HG03066 (cell line): ENCODE data around the gene TMEM150C.
"Not testable (repeated sequence)": the region's sequence is repeated elsewhere in the genome, so short reads cannot be mapped to it uniquely, and the experiment has no call there.

Experiments used
- ATAC-seq: cut with Tn5 transposase; IDR thresholded peaks from one replicate; pipeline ENCODE4 v1.9.1; 2021; ENCODE audit warnings: low read depth; ENCODE audit not compliant: unreplicated experiment

The TMEM150C gene

DNA sequence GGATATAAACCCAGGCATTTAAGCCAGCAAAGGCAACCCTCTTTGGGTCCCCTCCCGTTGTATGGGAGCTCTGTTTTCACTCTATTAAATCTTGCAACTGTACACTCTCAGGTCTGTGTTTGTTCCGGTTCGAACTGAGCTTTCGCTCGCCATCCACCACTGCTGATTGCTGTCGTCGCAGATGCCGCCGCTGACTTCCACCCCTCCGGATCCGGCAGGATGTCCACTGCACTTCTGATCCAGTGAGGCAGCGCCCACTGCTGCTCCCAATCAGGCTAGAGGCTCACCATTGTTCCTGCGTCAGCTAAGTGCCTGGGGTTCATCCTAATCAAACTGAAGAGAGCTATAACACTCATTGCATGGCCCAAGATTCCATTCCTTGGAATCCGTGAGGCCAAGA, 82.2 kb downstream of the TMEM150C start:
- no peak for ATAC-seq

DNA sequence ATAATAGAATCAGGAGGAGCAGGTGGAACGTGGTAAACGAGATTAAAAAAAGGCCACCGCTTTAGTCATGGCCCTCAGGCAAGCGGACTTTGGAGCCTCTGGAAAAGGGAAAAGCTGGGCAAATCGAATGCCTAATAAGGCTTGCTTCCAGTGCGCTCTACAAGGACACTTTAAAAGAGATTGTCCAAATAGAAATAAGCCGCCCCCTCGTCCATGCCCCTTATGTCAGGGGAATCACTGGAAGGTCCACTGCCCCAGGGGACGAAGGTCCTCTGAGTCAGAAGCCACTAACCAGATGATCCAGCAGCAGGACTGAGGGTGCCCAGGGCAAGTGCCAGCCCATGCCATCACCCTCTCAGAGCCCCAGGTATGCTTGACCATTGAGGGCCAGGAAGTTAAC, 84.3 kb downstream of the TMEM150C start:
- ATAC-seq, result not testable (repeated sequence)

DNA sequence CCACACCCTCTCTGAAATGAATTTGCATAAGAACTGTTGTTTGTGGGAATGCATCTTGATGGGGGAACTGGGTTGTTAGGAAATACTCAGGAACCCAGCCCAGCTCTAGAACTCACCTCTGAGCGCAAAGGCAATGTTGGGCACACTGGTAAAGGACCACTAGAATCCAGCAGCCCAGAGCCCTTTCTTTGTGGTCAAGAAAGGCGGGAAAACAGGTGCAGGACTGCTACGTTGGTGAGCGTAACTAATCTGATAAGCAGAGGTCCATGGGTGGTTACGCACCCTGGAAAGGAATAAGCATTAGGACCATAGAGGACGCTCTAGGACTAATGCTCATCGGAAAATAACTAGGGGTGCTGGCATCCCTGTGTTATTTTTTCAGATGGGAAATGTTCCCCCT, 85.9 kb downstream of the TMEM150C start:
- ATAC-seq, result not testable (repeated sequence)

DNA sequence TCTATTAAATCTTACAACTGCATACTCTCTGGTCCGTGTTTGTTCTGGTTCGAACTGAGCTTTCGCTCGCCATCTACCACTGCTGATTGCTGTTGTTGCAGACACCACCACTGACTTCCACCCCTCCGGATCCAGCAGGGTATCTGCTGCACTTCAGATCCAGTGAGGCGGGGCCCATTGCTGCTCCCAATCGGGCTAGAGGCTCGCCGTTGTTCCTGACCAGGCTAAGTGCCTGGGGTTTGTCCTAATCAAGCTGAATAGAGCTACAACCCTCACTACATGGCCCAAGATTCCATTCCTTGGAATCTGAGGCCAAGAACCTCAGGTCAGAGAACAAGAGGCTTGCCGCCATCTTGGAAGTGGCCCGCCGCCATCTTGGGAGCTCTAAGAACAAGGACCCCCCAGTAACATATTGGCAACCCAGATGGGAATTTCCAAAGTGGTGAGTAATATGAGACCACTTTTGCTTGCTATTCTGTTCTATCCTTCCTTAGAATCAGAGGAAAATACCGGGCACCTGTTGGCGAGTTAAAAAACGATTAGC, 88.1 kb downstream of the TMEM150C start:
- no peak for ATAC-seq

GRCh38 chr4:82473080-82473479, 88.7 kb downstream of the TMEM150C start:
- ATAC-seq, result not testable (repeated sequence)

- no peak for ATAC-seq
Measured at GRCh38 chr4:82469791-82470345, 91.9 kb downstream of the TMEM150C start.

GRCh38 chr4:82467471-82467870, 94.3 kb downstream of the TMEM150C start:
- no peak for ATAC-seq

DNA sequence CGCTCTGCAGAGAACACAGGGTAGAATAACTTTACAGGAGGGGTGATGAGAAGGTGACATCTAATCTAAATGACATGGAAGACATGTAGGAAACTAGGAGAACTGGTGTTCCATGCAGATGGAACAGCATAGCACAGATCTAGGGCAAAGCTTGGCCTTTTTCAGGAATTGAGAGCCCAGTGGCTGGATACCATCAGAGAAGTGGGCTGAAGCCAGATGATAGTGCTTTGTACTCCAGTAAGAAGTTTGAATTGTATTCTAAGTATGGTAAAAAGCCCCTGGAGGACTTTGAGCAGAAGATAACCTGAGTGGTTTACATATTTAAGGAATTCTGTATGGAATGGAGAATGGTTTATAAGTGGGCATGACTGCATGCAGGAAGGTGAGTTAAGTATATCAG, 98.6 kb downstream of the TMEM150C start:
- ATAC-seq, result no peak

DNA sequence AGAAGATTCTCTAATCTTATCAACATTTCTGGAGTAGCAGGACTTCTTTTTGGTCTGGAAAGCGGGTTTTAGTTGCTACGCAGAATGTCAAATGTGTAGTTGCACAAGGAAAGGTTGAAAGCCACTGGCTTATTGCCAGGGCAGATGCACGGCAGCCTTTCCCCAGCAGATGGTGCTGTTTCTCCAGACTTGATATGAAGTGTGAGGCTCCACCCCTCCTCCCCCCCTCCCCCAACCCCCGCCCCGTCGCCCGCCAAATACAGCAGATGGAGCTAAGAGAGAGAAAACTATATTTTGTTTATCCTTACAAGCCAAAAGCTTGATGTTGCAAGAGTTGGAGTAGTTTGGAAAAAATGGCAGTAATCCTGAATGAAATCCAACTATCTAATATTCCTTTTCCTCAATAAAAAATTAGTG, 99.4 kb downstream of the TMEM150C start:
- ATAC-seq, result peak; percentile 73

DNA sequence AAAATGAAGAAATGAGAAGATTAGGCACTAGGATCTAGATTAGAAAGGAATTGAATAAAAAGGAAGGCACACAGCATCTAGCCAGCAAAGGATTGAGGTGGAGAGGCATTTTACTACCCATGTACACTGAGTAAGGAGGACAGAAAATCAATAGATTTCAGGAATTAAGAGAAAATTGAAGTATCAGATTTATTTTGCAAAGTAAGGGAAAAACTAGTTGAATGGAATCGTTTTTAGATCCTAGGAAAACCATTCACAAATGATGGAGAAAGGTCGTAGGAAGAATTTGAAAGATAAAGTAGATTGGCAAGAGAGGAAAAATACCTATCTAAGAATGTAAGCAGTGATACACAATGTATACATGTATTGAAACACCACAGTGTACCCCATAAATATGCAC, 100.1 kb downstream of the TMEM150C start:
- ATAC-seq, result no peak

GRCh38 chr4:82458729-82459128, 103.1 kb downstream of the TMEM150C start:
- no peak for ATAC-seq

DNA sequence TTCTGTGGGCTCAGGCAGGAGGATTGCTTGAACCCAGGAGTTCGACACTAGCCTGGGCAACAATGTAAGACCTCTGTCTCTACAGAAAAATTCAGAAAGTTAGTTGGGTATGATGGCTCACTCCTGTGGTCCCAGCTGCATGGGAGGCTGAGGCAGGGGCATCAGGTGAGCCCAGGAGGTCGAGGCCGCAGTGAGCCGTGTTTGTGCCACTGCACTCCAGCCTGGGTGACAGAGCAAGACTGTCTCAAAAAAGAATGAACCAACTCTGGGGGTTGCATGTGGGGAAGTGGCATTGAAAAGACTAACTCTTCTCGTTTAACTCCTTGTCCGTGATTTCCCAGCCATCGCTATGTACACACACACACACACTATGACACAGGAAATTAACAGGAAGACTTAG, 104.5 kb downstream of the TMEM150C start:
- no peak for ATAC-seq

DNA sequence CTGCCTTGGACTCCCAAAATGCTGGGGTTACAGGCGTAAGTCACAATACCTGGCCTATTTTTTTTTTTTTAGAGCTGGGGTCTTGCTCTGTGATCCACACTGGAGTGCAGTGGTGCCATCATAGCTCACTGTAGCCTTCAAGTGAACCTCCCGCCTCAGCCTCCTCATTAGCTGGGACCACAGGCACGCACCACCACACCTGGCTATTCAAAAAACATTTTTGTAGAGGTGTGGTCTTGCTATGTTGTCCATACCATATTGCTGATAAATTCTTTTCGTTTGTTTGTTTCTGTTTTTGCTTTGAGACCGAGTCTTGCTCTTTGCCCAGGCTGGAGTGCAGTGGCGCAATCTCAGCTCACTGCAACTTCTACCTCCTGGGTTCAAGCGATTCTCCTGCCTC, 109.8 kb downstream of the TMEM150C start:
- no peak for ATAC-seq

GRCh38 chr4:82450966-82451755, 110.6 kb downstream of the TMEM150C start:
- no peak for ATAC-seq

- no peak for ATAC-seq
Measured at GRCh38 chr4:82447886-82448285, 113.9 kb downstream of the TMEM150C start.

DNA sequence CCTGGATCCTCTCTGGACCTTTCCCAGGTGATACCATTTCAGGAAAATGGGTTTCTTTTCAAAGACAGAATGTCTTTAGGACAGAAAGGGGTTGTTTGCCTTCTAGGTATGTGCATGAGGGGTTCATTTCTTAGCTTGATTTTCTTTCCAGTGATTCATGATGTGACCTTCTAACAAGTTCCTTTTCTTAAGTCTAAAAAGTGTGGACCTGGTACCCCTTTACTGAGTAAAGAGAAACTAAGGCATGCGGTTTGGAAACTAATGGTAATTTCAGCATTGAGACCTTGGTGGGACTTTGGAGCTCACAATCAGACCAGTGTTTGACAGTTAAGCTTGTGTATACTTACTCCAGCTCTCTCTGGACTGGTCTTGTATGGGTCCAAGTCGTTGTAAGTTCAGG, 122.7 kb downstream of the TMEM150C start:
- no peak for ATAC-seq

- ATAC-seq, result no peak
Measured at GRCh38 chr4:82437285-82438005, 124.3 kb downstream of the TMEM150C start.

- no peak for ATAC-seq
Measured at GRCh38 chr4:82436780-82437179, 125.0 kb downstream of the TMEM150C start.

GRCh38 chr4:82436130-82436529, 125.7 kb downstream of the TMEM150C start:
- ATAC-seq, result no peak

DNA sequence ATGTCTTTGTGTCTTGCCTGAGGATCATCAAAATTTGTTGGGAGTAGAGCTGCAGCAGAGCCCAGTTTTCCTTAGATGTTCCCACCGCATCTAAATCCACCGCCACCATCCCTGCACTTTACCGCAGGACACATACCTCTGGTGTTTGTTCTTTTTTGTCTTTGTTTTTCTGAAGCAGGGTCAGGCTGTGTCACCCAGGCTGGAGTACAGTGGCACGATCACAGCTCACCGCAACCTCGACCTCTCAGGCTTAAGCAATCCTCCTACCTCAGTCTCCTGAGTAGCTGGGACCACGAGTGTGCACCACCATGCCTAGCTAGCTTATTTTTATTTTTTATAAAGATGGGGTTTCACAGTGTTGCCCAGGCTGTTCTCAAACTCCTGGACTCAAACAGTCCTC, 126.8 kb downstream of the TMEM150C start:
- ATAC-seq, result no peak

DNA sequence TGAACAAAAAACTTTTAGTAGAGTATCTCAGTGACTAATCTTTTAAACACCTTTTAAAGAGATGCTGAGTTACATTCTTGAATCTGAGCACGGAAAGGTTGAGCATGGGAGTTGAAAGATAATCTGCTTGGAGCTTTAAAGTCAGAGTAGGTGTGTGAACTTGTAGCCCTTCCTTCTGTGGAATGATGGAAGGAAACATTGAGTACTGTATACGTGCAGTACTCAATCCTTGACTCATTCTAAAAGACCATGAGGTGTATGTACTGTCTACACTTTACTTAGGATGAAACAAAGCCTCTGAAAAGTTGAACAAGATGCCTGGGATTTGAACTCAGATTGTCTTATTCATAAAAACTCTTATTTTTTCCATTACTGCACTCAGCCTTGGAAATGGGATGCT, 128.0 kb downstream of the TMEM150C start:
- no peak for ATAC-seq
